CD4-positive, CD25-positive, alpha-beta regulatory T cell (primary cell): ENCODE results near the gene SARNP. TPM values are rescaled to one million over a fixed set of nuclear protein-coding genes. Genes with fewer than 3 reads are reported as not detected.

Experiments used
- ATAC-seq, 2 donors: fragments of 150-1000 bp; cut with Tn5 transposase; one replicate each; pipeline ENCODE4 v1.10.0; 2021; ENCODE audit warnings: low read depth in 2 of 2, moderate number of reproducible peaks in 2 of 2, moderate library complexity in 1 of 2
- DNase-seq, 3 donors: peaks; one replicate each; pipeline versions ENCODE4 v3.0.0 to v3.0.0-alpha.2; 2012 to 2022; ENCODE audit warnings: mixed read lengths in 1 of 3
- H3K27ac ChIP-seq: one replicate; pipeline ENCODE4 v1.7.0; 2013; ENCODE audit warnings: mild to moderate bottlenecking, low read length; ENCODE audit not compliant: insufficient read depth, poor library complexity, severe bottlenecking
- H3K27me3 ChIP-seq: one replicate; pipeline ENCODE4 v1.7.0; 2013; ENCODE audit warnings: low read length; ENCODE audit not compliant: control insufficient read depth, insufficient read depth
- H3K36me3 ChIP-seq: one replicate; pipeline ENCODE4 v1.7.0; 2013; ENCODE audit warnings: mild to moderate bottlenecking, low read length, moderate library complexity; ENCODE audit not compliant: control insufficient read depth, insufficient read depth
- H3K4me1 ChIP-seq: 2 replicates; pipeline ENCODE4 v1.7.0; 2013; ENCODE audit warnings: mild to moderate bottlenecking, low read length; ENCODE audit not compliant: insufficient read depth, control insufficient read depth, poor library complexity, severe bottlenecking
- H3K4me3 ChIP-seq: one replicate; pipeline ENCODE4 v1.7.0; 2013; ENCODE audit warnings: low read depth, mild to moderate bottlenecking, low read length, moderate library complexity
- H3K9me3 ChIP-seq, 2 experiments: 1 replicate in 1 of 2; 2 replicates in 1 of 2; pipeline ENCODE4 v1.7.0; 2013; ENCODE audit warnings: low read length in 2 of 2, mild to moderate bottlenecking in 1 of 2, moderate library complexity in 1 of 2; ENCODE audit not compliant: control insufficient read depth in 2 of 2
- H3K27ac Mint-ChIP-seq, 3 donors: one replicate each; pipeline ENCODE4 v1.8.0; 2020 to 2022; ENCODE audit warnings: mild to moderate bottlenecking in 3 of 3, mixed read lengths in 3 of 3, moderate library complexity in 2 of 3
- H3K27me3 Mint-ChIP-seq: one replicate; pipeline ENCODE4 v1.8.0; 2022; ENCODE audit warnings: mild to moderate bottlenecking, mixed read lengths
- H3K36me3 Mint-ChIP-seq: one replicate; pipeline ENCODE4 v1.8.0; 2020; ENCODE audit warnings: mixed read lengths
- H3K4me1 Mint-ChIP-seq, 4 donors: one replicate each; pipeline ENCODE4 v1.8.0; 2020 to 2022; ENCODE audit warnings: mixed read lengths in 4 of 4, mild to moderate bottlenecking in 1 of 4
- H3K4me3 Mint-ChIP-seq, 4 donors: one replicate each; pipeline ENCODE4 v1.8.0; 2020 to 2022; ENCODE audit warnings: mild to moderate bottlenecking in 4 of 4, mixed read lengths in 4 of 4, moderate library complexity in 3 of 4
- H3K9me3 Mint-ChIP-seq, 7 donors: one replicate each; pipeline ENCODE4 v1.8.0; 2020 to 2022; ENCODE audit warnings: mixed read lengths in 7 of 7, mild to moderate bottlenecking in 3 of 7, moderate library complexity in 2 of 7
- polyA plus RNA-seq, 4 donors: library from polyadenylated mRNA; unstranded; fragments of 300-500 nt; fragmentation: Illumina TruSeq; gene quantifications; one replicate each; pipeline ENCODE4 v1.2.3, GENCODE V29; 2021
- total RNA-seq: library from RNA; stranded (reverse); gene quantifications from one replicate; pipeline ENCODE4 v1.2.3, GENCODE V29; 2022

Gene SARNP
- total and polyA plus RNA-seq, 5 donors from 2014 or later = 49.3 to 159 (median 123) TPM

DNA sequence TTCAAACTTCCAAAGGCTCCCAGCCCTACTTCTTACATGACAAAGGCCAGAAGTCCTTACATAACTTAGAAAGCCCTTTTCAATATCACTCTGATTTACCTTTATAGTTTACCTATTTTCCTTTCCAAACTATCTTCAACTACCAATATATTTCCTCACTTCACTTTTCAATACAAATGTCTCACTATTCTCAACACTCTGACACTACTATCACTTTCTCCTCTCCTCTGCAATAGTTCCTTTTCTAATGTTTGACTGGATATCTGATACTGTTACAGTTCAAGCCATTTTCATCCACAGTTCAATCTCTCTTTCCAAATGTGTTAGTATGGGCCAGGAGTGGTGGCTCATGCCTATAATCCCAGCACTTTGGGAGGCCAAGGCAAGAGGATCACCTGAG, 3.3 kb downstream of the SARNP start:
- DNase-seq = no peak
- Histone ChIP-seq H3K4me3 (peak overlapping the region; percentile 26), H3K4me1 (peaks cover 47% of the 10 kb centered on the region), H3K9me3 (no peaks in the 10 kb centered on the region), H3K27ac (no peak overlapping the region), H3K27me3 (no peaks in the 10 kb centered on the region), H3K36me3 (peaks cover 11% of the 10 kb centered on the region)
- no peak overlapping the region for H3K27ac Mint-ChIP-seq
- H3K36me3 Mint-ChIP-seq = peaks cover 14% of the 10 kb centered on the region
- no peaks in the 10 kb centered on the region for H3K27me3 Mint-ChIP-seq
- peak overlapping the region; percentile 2 to 86 (median 46) for H3K4me3 Mint-ChIP-seq
- no peak for ATAC-seq
- H3K4me1 Mint-ChIP-seq = peaks cover 22 to 70% (median 43%) of the 10 kb centered on the region in 4 donors
- H3K9me3 Mint-ChIP-seq = peaks cover 0 to 2% (median 0%) of the 10 kb centered on the region in 7 donors

DNA sequence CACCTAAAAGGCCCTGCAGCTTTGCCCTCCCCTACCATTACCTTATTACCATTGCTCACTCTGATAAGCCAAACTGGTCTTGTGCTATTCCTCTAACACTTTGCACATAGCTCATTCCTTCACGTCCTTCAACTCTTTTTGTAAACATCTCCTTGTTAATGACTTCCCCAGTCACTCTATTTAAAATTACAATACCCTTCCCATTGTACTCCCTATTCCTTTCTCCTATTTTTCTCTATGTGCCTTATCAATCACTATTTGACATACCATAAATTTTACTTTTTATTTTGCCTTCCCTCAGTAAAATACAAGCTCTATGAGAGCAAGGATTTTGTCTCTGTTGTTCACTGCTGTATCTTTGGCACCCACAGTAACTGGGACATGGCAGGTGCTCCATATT, 5.4 kb downstream of the SARNP start:
- Histone ChIP-seq H3K36me3 (peaks cover 24% of the 10 kb centered on the region), H3K27me3 (no peaks in the 10 kb centered on the region), H3K27ac (no peak overlapping the region), H3K4me1 (peaks cover 33% of the 10 kb centered on the region), H3K9me3 (no peaks in the 10 kb centered on the region), H3K4me3 (no peak overlapping the region)
- Mint-ChIP-seq H3K27ac (peak overlapping the region in 1 of 3 donors; percentile 25), H3K9me3 (peaks cover 0 to 2% (median 0%) of the 10 kb centered on the region in 7 donors), H3K4me1 (peaks cover 22 to 64% (median 38%) of the 10 kb centered on the region in 4 donors), H3K4me3 (peak overlapping the region in 1 of 4 donors; percentile 78), H3K36me3 (peaks cover 16% of the 10 kb centered on the region), H3K27me3 (no peaks in the 10 kb centered on the region)
- DNase-seq = no peak
- no peak for ATAC-seq

DNA sequence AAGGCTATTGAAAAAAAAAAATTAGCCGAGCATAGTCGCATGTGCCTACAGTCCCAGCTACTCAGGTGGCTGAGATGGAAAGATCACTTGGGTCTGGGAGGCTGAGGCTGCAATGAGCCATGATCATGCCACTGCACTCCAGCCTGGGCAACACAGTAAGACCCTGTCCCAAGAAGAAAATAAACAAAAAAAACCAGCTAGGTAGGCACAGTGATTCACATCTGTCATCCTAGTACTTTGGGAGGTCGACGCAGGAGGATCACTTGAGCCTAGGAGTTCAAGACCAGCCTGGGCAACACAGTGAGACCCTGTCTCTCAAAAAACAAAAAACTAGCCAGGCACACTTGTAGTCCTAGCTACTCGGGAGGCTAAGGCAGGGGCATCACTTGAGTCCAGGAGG, 8.2 kb downstream of the SARNP start:
- peaks cover 0 to 2% (median 0%) of the 10 kb centered on the region in 7 donors for H3K9me3 Mint-ChIP-seq
- H3K4me1 Mint-ChIP-seq = peaks cover 20 to 52% (median 38%) of the 10 kb centered on the region in 4 donors
- Histone ChIP-seq H3K27ac (no peak overlapping the region), H3K4me3 (no peak overlapping the region), H3K4me1 (peaks cover 10% of the 10 kb centered on the region), H3K9me3 (no peaks in the 10 kb centered on the region), H3K27me3 (no peaks in the 10 kb centered on the region), H3K36me3 (peaks cover 27% of the 10 kb centered on the region)
- no peaks in the 10 kb centered on the region for H3K27me3 Mint-ChIP-seq
- H3K4me3 Mint-ChIP-seq = no peak overlapping the region
- H3K27ac Mint-ChIP-seq = no peak overlapping the region
- ATAC-seq (no peak), DNase-seq (no peak)
- H3K36me3 Mint-ChIP-seq = peaks cover 19% of the 10 kb centered on the region

DNA sequence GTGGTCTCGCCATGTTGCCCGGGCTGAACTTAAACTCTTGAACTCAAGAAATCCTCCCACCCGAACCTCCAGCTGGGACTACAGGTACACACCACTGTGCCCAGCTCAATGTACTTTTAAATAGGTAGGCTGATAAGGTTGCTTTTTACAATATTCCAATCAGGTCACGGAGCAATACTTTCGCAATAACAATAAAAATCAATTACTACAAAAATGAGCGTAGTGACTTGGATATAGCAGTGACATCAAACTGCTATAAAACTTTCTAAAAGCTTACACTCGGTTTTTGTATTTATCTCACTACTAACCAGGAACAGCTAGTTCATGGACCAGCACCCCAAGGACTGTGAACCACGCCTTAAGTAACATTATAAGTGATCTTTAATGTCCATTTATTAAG, 10.5 kb downstream of the SARNP start:
- H3K4me1 Mint-ChIP-seq = peaks cover 12 to 42% (median 28%) of the 10 kb centered on the region in 4 donors
- DNase-seq (no peak), ATAC-seq (no peak)
- H3K36me3 Mint-ChIP-seq = peaks cover 22% of the 10 kb centered on the region
- H3K27ac ChIP-seq = no peak overlapping the region
- H3K4me1 ChIP-seq = peaks cover 4% of the 10 kb centered on the region
- H3K27me3 Mint-ChIP-seq = no peaks in the 10 kb centered on the region
- H3K9me3 Mint-ChIP-seq = peaks cover 0 to 2% (median 0%) of the 10 kb centered on the region in 7 donors
- no peaks in the 10 kb centered on the region for H3K27me3 ChIP-seq
- no peak overlapping the region for H3K4me3 ChIP-seq
- no peak overlapping the region for H3K27ac Mint-ChIP-seq
- no peaks in the 10 kb centered on the region for H3K9me3 ChIP-seq
- H3K36me3 ChIP-seq = peaks cover 40% of the 10 kb centered on the region
- no peak overlapping the region for H3K4me3 Mint-ChIP-seq

DNA sequence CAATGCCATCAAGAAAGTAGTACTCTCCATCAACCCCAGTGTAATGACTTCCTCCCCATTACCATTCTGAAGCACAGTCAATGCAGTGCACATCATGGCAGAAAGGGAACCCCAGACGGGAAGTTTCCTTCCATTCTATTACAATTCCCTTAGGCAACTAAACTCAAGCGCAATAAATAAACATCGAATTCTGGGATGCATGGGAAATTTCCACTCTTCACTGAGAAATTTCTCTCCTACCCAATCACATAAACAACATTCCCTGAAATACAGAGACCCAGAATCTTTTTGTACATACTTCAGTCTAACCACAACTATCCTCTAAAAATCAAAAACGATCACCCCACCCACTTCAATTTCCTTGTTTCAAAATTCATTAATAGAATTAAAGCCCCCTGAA, 20.0 kb downstream of the SARNP start:
- Histone ChIP-seq H3K27ac (no peak overlapping the region), H3K27me3 (no peaks in the 10 kb centered on the region), H3K4me1 (no peaks in the 10 kb centered on the region), H3K9me3 (no peaks in the 10 kb centered on the region), H3K36me3 (peaks cover 86% of the 10 kb centered on the region), H3K4me3 (no peak overlapping the region)
- Mint-ChIP-seq H3K4me3 (no peak overlapping the region), H3K4me1 (peaks cover 0 to 17% (median 8%) of the 10 kb centered on the region in 4 donors), H3K36me3 (peaks cover 35% of the 10 kb centered on the region), H3K27me3 (no peaks in the 10 kb centered on the region), H3K9me3 (no peaks in the 10 kb centered on the region), H3K27ac (peak overlapping the region in 1 of 3 donors; percentile 84)
- no peak for DNase-seq
- ATAC-seq = no peak

DNA sequence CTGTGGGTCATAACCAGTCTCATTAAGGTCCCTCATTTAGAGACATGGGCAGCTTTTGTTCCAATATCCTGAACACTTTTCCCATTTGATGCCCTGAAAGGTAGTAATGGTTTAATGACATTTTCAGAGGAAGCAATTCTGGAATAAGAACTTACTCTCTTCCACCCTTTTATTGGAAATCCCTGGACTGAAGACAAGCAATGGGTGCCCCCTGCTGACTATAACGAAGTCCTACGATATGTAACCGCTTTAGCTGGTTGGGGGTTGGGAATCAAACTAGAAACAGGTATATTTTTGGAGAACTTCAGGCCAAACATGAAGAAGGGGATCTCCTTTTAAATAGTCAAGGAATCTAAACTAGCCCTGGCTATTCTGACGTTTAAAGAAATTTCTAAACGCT, 20.5 kb downstream of the SARNP start:
- no peak overlapping the region for H3K4me3 Mint-ChIP-seq
- H3K36me3 Mint-ChIP-seq = peaks cover 35% of the 10 kb centered on the region
- Histone ChIP-seq H3K36me3 (peaks cover 88% of the 10 kb centered on the region), H3K4me3 (no peak overlapping the region), H3K27ac (no peak overlapping the region), H3K27me3 (no peaks in the 10 kb centered on the region), H3K4me1 (no peaks in the 10 kb centered on the region), H3K9me3 (no peaks in the 10 kb centered on the region)
- DNase-seq (peak in 2 of 3 donors; percentile 30 to 44), ATAC-seq (no peak)
- H3K9me3 Mint-ChIP-seq = no peaks in the 10 kb centered on the region
- no peaks in the 10 kb centered on the region for H3K27me3 Mint-ChIP-seq
- H3K4me1 Mint-ChIP-seq = peaks cover 0 to 17% (median 8%) of the 10 kb centered on the region in 4 donors
- H3K27ac Mint-ChIP-seq = peak overlapping the region in 1 of 3 donors; percentile 50

DNA sequence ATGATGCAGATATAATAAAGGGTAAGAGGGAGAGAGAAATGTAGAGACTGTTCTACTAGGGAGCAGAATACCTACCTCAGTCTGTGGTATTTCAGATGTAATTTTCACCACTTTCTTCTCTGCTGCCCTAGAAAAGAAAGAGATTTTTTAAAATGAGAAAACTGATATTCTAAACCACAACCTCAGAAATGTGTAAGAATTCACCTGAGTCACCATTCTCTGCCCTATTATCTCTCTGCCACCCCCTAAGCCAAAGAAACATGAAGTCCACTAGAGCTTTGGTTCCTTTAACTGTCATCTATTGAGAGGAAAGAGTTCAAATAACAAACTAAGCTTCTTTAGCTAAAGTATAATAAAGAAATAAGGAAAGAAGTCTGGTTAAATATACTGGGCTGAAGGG, 21.6 kb downstream of the SARNP start:
- no peak for DNase-seq
- no peak overlapping the region for H3K27ac ChIP-seq
- no peaks in the 10 kb centered on the region for H3K9me3 ChIP-seq
- no peak overlapping the region for H3K27ac Mint-ChIP-seq
- peaks cover 37% of the 10 kb centered on the region for H3K36me3 Mint-ChIP-seq
- no peaks in the 10 kb centered on the region for H3K27me3 Mint-ChIP-seq
- peaks cover 79% of the 10 kb centered on the region for H3K36me3 ChIP-seq
- H3K4me3 Mint-ChIP-seq = no peak overlapping the region
- H3K4me3 ChIP-seq = no peak overlapping the region
- peaks cover 0 to 17% (median 7%) of the 10 kb centered on the region in 4 donors for H3K4me1 Mint-ChIP-seq
- ATAC-seq = no peak
- H3K9me3 Mint-ChIP-seq = no peaks in the 10 kb centered on the region
- no peaks in the 10 kb centered on the region for H3K4me1 ChIP-seq
- H3K27me3 ChIP-seq = no peaks in the 10 kb centered on the region

DNA sequence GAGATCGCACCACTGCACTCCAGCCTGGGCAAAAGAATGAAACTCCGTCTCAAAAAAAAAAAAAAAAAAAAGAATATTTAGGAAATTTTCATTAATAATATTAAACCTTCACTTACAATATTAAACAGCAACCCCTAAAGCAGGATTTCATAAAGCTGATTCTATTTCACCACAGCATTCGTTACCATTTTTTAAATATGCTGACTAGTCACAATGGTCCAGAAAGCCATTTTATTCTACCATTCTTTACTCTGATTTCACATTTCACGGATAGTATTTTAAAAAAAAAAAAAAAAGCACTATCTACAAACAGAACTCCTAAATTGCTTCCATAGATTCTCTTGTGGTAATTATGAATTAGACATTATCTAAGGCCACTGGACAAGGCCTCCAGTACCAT, 27.6 kb downstream of the SARNP start:
- Histone ChIP-seq H3K9me3 (no peaks in the 10 kb centered on the region), H3K27me3 (no peaks in the 10 kb centered on the region), H3K36me3 (peaks cover 76% of the 10 kb centered on the region), H3K27ac (no peak overlapping the region), H3K4me3 (no peak overlapping the region), H3K4me1 (no peaks in the 10 kb centered on the region)
- Mint-ChIP-seq H3K36me3 (peaks cover 44% of the 10 kb centered on the region), H3K27me3 (no peaks in the 10 kb centered on the region), H3K27ac (no peak overlapping the region), H3K9me3 (no peaks in the 10 kb centered on the region), H3K4me3 (no peak overlapping the region), H3K4me1 (peaks cover 5 to 15% (median 9%) of the 10 kb centered on the region in 4 donors)
- ATAC-seq (no peak), DNase-seq (no peak)
